Measurements from ENCODE around the gene ARMC9. TPM values are rescaled to one million over a fixed set of nuclear protein-coding genes. Genes with fewer than 3 reads are reported as not detected.
"Not testable (repeated sequence)": the region's sequence is repeated elsewhere in the genome, so short reads cannot be mapped to it uniquely, and the experiment has no call there.

The ARMC9 gene
- total RNA-seq, 1 donor = 9.7 TPM

- peak in 2 of 3 donors; percentile 49 to 58 for DNase-seq (ENCODE audit: low read depth in 2 of 3, low spot score in 2 of 3)
Observed at GRCh38 chr2:231393149-231394131, 195.0 kb downstream of the ARMC9 start.

DNA sequence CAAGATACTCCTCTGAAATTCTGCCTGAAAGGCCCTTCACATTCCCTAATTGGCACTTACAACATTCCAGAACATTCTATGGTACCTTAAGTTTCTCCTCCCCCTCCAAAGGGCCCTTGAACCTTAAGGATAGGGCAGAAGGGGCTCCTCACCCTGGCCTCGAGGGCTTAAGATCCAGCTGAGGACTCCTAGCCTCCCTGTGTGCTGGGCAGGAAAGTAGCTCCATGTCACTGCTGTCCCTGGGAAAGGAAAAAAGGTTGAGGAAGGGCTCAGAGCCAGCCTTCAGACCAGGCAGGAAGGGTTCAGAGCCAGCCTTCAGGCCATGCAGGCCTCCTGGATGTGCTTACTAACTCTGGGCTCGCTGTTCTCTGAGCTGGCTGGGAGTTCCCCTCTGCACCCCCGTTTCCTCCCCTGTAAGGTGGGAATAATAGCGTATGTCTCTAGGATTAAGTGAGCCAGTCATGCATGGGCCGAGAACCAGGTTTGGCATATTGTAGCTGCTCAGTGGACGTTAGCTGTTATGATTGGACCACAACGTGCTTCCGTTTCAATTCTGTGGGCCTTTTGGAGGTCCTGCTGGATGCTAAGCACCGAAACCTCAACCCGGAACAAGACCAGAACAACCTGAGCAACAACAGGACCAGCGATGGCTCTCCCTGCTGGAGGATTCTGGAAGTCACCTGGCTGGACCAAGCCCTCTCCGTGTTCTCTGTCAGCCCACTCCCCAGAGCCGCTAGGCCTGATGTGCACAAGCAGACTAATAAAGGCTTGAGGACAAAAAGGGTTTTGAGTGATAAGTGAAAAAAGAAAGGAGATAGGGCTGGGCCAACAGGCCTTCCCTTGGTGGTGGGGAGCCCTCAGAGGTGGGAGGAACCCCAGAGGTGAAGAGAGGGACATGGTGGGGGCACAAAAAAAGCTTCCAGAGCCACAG, 196.0 kb downstream of the ARMC9 start:
- no peak for DNase-seq (ENCODE audit: low read depth in 2 of 3, low spot score in 2 of 3)

GRCh38 chr2:231395188-231396057, 197.0 kb downstream of the ARMC9 start, which contains the start of gene B3GNT7:
Gene B3GNT7 (plus strand): TSS chr2:231395710. CDS start chr2:231395804, 94 bp downstream.
- no peak for DNase-seq (ENCODE audit: low read depth in 2 of 3, low spot score in 2 of 3)

DNA sequence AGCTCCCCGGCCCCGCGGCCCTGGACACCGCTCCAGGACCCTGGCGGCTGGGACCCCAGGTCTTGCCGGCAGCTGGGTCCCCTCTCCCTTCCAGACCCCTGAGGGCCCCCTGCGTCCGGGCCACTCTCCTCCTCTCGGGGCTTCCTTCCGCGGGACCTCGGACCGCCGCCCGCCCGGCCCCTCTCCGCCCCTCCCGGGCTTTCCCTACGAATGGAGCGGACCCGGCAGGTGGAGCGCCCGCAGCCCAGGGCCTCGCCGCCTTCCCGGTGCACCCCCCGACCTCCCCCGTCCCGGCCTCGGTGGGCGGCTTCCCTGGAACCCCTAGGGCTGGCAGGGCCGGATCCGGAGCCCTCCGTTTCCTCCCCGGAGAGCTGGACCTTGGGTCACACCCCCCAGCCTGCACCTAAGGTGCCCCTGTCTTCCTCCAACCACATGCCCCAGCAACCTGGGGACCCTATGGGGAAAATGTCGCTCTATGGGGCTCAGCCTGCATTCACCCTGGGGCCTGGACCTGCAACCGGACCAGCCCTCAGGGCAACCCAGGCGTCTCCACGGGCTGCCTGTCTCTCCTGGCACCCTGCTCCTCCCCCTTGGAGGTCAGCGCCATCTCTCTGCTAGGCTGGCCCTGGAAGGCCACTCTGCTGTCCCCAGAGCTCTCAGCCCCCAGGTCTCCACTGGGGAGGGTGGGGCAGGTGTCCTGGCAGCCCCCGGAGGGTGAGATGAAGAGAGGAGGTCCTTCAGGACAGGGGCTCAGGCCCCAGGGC, 197.8 kb downstream of the ARMC9 start:
- no peak for DNase-seq (ENCODE audit: low read depth in 2 of 3, low spot score in 2 of 3)

DNA sequence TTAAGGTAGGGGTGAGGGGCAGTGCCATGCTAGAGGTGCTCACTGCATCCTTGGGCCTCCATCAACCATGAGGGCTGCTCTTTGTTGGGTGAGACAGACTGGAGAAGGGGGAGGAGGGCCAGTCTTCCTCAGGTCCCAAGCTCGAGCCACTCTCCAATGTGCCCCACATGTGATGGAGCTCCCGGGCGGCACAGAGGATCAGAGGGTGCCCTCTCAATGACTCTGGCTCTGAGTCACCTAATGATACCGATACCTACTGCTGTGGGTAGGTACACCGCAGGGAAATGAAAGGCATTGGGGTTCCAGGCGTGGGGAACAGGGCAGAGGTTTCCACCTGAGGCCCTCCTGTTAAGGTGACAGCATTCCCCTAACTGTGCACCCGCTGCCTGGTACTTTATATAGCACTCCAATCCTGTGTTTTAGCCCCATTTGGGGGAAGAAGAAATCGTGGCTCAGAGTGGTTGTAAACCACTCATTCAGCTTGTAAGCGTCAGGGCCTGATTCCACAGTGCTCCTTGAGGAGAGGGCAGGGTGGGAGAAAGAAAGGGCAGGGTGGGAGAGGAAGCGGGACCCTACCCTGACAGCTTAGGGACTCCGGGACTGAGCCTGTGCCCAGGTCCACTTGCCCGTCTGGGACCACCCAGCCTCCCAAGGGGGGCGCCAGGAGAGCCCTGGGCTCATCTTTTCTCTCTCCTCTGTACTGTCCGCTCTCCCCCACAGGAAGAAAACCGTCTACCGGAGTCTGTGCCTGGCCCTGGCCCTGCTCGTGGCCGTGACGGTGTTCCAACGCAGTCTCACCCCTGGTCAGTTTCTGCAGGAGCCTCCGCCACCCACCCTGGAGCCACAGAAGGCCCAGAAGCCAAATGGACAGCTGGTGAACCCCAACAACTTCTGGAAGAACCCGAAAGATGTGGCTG, 198.8 kb downstream of the ARMC9 start:
- DNase-seq (ENCODE audit: low read depth in 2 of 3, low spot score in 2 of 3) = no peak

DNA sequence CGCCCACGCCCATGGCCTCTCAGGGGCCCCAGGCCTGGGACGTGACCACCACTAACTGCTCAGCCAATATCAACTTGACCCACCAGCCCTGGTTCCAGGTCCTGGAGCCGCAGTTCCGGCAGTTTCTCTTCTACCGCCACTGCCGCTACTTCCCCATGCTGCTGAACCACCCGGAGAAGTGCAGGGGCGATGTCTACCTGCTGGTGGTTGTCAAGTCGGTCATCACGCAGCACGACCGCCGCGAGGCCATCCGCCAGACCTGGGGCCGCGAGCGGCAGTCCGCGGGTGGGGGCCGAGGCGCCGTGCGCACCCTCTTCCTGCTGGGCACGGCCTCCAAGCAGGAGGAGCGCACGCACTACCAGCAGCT, 199.5 kb downstream of the ARMC9 start:
- DNase-seq (ENCODE audit: low read depth in 2 of 3, low spot score in 2 of 3) = no peak

DNA sequence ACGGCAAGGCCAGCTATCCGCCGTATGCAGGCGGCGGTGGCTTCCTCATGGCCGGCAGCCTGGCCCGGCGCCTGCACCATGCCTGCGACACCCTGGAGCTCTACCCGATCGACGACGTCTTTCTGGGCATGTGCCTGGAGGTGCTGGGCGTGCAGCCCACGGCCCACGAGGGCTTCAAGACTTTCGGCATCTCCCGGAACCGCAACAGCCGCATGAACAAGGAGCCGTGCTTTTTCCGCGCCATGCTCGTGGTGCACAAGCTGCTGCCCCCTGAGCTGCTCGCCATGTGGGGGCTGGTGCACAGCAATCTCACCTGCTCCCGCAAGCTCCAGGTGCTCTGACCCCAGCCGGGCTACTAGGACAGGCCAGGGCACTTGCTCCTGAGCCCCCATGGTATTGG, 200.2 kb downstream of the ARMC9 start:
- DNase-seq (ENCODE audit: low read depth in 2 of 3, low spot score in 2 of 3) = no peak

- no peak for DNase-seq (ENCODE audit: low read depth in 2 of 3, low spot score in 2 of 3)
Observed at GRCh38 chr2:231399046-231399852, 200.8 kb downstream of the ARMC9 start.

- DNase-seq (ENCODE audit: low read depth in 2 of 3, low spot score in 2 of 3) = no peak
Observed at GRCh38 chr2:231399853-231400680, 201.6 kb downstream of the ARMC9 start.

GRCh38 chr2:231400681-231401080, 202.2 kb downstream of the ARMC9 start:
- not testable (repeated sequence) for DNase-seq (ENCODE audit: low read depth in 2 of 3, low spot score in 2 of 3)

DNA sequence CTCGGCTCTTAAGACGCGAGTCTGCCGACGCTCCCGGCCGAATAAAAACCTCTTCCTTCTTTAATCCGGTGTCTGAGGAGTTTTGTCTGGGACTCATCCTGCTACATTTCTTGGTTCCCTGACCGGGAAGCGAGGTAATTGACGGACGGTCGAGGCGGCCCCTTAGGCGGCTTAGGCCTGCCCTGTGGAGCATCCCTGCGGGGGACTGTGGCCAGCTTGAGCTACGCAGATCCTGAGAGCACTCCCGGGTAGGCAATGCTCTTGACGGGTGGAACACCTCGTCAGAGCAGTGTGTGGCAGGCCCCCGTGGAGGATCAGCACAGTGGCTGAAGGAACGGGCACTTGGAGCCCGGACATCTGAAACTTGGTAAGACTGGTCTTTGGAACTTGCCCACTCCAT, 202.7 kb downstream of the ARMC9 start:
- not testable (repeated sequence) for DNase-seq (ENCODE audit: low read depth in 2 of 3, low spot score in 2 of 3)

- DNase-seq (ENCODE audit: low read depth in 2 of 3, low spot score in 2 of 3) = not testable (repeated sequence)
Observed at GRCh38 chr2:231403421-231404182, 205.2 kb downstream of the ARMC9 start.

GRCh38 chr2:231404183-231404578, 205.8 kb downstream of the ARMC9 start:
- DNase-seq (ENCODE audit: low read depth in 2 of 3, low spot score in 2 of 3) = not testable (repeated sequence)

GRCh38 chr2:231405601-231406367, 207.4 kb downstream of the ARMC9 start:
- peak in 2 of 3 donors; percentile 52 to 71 for DNase-seq (ENCODE audit: low read depth in 2 of 3, low spot score in 2 of 3)

DNA sequence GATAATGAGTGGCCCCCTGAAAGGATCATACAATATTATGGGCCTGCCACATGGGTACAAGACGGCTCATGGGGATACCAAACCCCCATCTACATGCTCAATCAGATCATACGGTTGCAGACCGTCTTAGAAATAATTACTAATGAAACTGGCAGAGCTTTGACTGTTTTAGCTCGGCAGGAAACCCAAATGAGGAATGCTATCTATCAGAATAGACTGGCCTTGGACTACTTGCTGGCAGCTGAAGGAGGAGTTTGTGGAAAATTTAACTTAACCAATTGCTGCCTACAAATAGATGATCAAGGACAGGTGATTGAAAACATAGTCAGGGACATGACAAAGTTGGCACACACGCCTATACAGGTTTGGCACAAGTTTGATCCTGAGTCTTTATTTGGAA, 209.3 kb downstream of the ARMC9 start:
- not testable (repeated sequence) for DNase-seq (ENCODE audit: low read depth in 2 of 3, low spot score in 2 of 3)
